ENCODE results near the gene ANKRD24. TPM values are rescaled to one million over a fixed set of nuclear protein-coding genes. Genes with fewer than 3 reads are reported as not detected.

ANKRD24 gene
- total and polyA plus RNA-seq, 2 of the 13 experiments (the other 11 are each of a cell fraction or from before 2014, with no cell fraction given) = 0.13 to 0.24 TPM

- TF ChIP-seq NR2F2 (IDR thresholded peaks at IDR 0.05; ENCODE audit: borderline replicate concordance, low read depth) (no peak), ZNF619 (CRISPR knock-in tag; IDR thresholded peaks at IDR 0.05) (no peak), ZBTB34 (CRISPR knock-in tag; IDR thresholded peaks at IDR 0.05) (no peak), ZNF124 (CRISPR knock-in tag; IDR thresholded peaks at IDR 0.05) (no peak; the same call in 1 of the 2 replicates), ISX (CRISPR knock-in tag; conservative IDR thresholded peaks at IDR 0.05) (no peak), ZNF577 (CRISPR knock-in tag; IDR thresholded peaks at IDR 0.05; ENCODE audit: borderline replicate concordance, low read depth) (no peak), CTCF (CRISPR knock-in tag; IDR thresholded peaks at IDR 0.05) (no peak), SP5 (CRISPR knock-in tag; IDR thresholded peaks at IDR 0.05; ENCODE audit: borderline replicate concordance, low read depth) (0 out of 2 replicates have a peak, but pooled peaks have one; percentile 19), ZNF276 (CRISPR knock-in tag; IDR thresholded peaks at IDR 0.05; ENCODE audit: low read depth) (no peak), HMGXB4 (CRISPR knock-in tag; IDR thresholded peaks at IDR 0.05; ENCODE audit: borderline replicate concordance in 1 of 2, low read depth in 1 of 2) (no peak), SIX4 (CRISPR knock-in tag; IDR thresholded peaks at IDR 0.05) (0 out of 2 replicates have a peak, but pooled peaks have one; percentile 51), ONECUT2 (CRISPR knock-in tag; IDR thresholded peaks at IDR 0.05) (no peak), SSRP1 (CRISPR knock-in tag; IDR thresholded peaks at IDR 0.05) (no peak), AKAP8 (CRISPR knock-in tag; IDR thresholded peaks at IDR 0.05) (no peak), SP1 (IDR thresholded peaks at IDR 0.05) (no peak), SP1 (CRISPR knock-in tag; IDR thresholded peaks at IDR 0.05) (no peak), ZSCAN22 (CRISPR knock-in tag; IDR thresholded peaks at IDR 0.05) (no peak), MXD1 (CRISPR knock-in tag; IDR thresholded peaks at IDR 0.05) (no peak), MTF1 (CRISPR knock-in tag; IDR thresholded peaks at IDR 0.05) (peak; percentile 67; the same call in 1 of the 2 replicates), ZNF563 (CRISPR knock-in tag; IDR thresholded peaks at IDR 0.05) (peak; percentile 76; the same call in 1 of the 2 replicates), THAP11 (CRISPR knock-in tag; IDR thresholded peaks at IDR 0.05) (peak; percentile 52; the same call in 1 of the 2 replicates), TBX2 (CRISPR knock-in tag; IDR thresholded peaks at IDR 0.05; ENCODE audit: borderline replicate concordance) (peak; percentile 64; the same call in 1 of the 2 replicates), NCOA5 (CRISPR knock-in tag; IDR thresholded peaks at IDR 0.05) (no peak), FOXJ3 (CRISPR knock-in tag; IDR thresholded peaks at IDR 0.05; ENCODE audit: borderline replicate concordance) (no peak), ZNF383 (CRISPR knock-in tag; IDR thresholded peaks at IDR 0.05; ENCODE audit: borderline replicate concordance) (no peak)
These were observed 9.5 kb upstream of the ANKRD24 start (continued) for GRCh38 chr19:4172861-4173473.
